ENCODE data around the gene WDR55. TPM values are rescaled to one million over a fixed set of nuclear protein-coding genes. Genes with fewer than 3 reads are reported as not detected.
"Not testable (repeated sequence)": the region's sequence is repeated elsewhere in the genome, so short reads cannot be mapped to it uniquely, and the experiment has no call there.

WDR55 gene
- polyA plus RNA-seq, 6 donors from 2014 or later = 5.7 to 15.1 (median 10.3) TPM

DNA sequence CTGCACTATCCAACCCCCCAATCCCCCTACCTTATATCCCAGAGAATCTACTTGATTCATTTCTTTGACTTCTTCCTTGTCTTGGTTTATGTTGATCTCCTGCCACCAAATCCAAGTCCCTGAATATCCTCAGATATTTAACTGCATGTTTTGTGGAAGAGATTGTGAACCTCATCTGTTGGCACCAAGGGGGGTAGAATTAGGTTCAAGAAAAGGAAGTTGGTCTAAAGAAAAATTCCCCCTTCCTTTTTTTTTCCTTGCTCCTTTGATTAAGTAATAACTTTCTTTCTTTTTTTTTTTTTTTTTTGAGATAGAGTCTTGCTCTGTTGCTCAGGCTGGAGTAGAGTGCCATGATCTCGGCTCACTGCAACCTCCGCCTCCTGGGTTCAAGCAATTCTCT, 31.2 kb upstream of the WDR55 start:
- Mint-ChIP-seq H3K9me3 (peaks cover 0 to 2% (median 0%) of the 10 kb centered on the region in 7 donors), H3K27me3 (peaks cover 14 to 25% (median 17%) of the 10 kb centered on the region in 3 donors), H3K4me1 (peaks cover 11 to 36% (median 27%) of the 10 kb centered on the region in 3 donors), H3K4me3 (peak overlapping the region; percentile 70 to 95 (median 88)), H3K36me3 (no peaks in the 10 kb centered on the region), H3K27ac (no peak overlapping the region)
- ATAC-seq (ENCODE audit: low read depth in 2 of 2) (no peak), DNase-seq (no peak)

DNA sequence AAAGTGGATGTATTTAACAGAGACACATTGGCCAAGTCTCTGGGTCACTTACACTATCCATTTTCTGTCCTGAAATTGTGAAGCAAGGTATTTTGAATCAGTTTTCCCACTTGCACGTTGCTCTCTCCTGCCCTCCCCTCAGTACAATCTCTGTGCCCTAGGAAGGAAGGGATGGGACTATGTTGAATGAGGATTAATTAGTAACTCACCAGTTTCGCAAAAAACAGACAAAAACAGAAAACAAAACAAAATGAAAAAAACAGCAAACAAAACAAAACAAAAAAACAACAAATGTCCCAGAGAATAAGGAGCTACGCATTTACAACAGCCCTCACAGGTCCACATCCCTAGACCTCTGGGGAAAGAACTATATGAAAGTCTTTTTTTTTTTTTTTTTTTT, 30.6 kb upstream of the WDR55 start:
- no peaks in the 10 kb centered on the region for H3K36me3 Mint-ChIP-seq
- H3K9me3 Mint-ChIP-seq = no peaks in the 10 kb centered on the region

DNA sequence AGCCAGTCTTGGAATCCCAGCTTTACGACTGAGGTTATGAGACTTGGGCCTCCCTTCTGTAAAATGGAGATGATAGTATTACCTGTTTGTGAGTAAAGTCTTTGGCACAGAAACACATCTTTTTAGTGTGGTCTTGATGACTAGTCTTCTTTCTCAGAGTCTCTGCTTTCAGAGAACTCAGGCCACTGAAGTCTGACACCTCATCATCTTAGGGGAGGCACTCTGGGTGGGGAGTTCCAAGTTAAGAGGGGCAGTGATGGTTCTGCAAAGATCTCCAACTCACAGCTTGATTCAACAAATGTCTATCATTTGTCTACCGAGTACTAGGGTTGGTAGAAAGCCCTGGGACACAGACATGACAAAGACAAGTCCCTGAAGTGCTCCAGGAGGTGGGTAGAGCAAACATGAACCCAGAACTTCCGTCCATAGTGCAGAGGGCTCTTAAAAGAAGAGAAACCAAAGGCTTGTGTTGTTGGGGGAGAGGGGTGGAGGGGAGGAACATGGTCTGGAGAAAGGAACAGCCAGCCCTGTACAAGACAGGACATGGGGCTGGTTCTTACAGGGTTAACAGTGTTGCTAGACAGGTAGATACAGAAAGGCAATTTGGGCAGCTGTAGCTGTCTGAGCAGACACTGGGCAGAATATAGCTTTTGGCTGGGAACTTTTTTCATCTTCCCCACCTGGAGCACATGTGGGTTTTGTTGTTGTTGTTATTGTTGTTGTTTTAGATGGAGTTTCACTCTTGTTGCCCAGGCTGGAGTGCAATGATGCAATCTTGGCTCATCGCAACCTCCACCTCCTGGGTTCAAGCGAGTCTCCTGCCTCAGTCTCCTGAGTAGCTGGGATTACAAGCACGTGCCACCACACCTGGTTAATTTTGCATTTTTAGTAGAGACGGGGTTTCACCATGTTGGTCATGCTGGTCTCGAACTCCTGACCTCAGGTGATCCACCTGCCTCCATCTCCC, 29.1 kb upstream of the WDR55 start:
- H3K9me3 Mint-ChIP-seq = no peaks in the 10 kb centered on the region
- peak overlapping the region in 1 of 6 donors; percentile 42 for H3K27ac Mint-ChIP-seq
- peaks cover 17 to 52% (median 44%) of the 10 kb centered on the region in 3 donors for H3K4me1 Mint-ChIP-seq
- DNase-seq (no peak), ATAC-seq (ENCODE audit: low read depth in 2 of 2) (no peak)
- peaks cover 14 to 21% (median 14%) of the 10 kb centered on the region in 3 donors for H3K27me3 Mint-ChIP-seq
- no peaks in the 10 kb centered on the region for H3K36me3 Mint-ChIP-seq
- peak overlapping the region in 1 of 8 donors; percentile 78 for H3K4me3 Mint-ChIP-seq

More for the DNA sequence above, 30.6 kb upstream of the WDR55 start:
- ATAC-seq (ENCODE audit: low read depth in 2 of 2) (no peak), DNase-seq (no peak)
- peaks cover 14 to 24% (median 17%) of the 10 kb centered on the region in 3 donors for H3K27me3 Mint-ChIP-seq
- H3K4me3 Mint-ChIP-seq = peak overlapping the region in 6 of 8 donors; percentile 19 to 86 (median 66)
- peaks cover 11 to 42% (median 33%) of the 10 kb centered on the region in 3 donors for H3K4me1 Mint-ChIP-seq
- H3K27ac Mint-ChIP-seq = no peak overlapping the region

DNA sequence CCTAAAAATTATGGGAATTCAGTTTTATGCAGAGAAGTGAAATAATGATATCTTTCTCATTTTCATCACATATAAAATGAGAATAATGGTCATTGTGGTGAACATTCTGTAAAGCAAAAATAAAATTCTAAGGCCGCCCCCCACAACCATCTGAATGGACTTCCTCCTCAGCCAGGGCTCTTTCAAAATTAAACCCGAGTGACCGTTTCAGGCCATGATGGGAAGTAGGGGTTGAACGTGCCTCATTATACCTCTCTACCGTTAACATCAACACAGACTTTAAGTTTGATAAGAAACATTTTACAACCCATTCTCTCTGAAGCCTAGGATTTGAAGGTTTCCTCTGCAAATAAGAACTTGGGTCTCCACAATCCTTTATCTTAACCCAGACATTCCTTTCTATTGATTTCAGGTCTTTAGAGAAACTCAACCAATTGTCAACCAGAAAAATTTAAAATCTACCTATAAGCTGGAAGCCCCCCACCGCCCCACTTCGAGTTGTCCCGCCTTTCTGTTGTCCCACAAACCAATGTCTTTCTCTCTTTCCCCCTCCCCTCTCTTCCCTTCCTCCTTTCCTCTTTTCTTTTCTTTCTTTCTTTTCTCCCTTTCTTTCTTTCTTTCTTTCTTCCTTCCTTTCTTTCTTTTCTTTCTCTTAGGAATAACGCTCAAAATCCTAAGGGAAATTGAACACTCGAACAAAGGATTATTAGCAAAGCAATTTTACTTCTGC, 27.2 kb upstream of the WDR55 start:
- peaks cover 28 to 50% (median 49%) of the 10 kb centered on the region in 3 donors for H3K4me1 Mint-ChIP-seq

DNA sequence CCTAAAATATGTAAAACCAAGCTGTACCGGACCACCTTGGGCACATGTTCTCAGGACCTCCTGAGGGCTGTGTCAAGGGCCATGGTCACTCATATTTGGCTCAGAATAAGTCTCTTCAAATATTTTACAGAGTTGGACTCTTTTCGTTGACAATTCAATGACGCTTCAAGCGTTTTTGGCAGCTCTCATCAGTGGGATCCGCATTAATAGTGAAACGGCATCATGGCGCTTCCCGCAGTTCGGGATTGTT, 25.9 kb upstream of the WDR55 start:
- Mint-ChIP-seq H3K4me3 (peak overlapping the region; percentile 87 to 98 (median 95)), H3K27ac (peak overlapping the region; percentile 83 to 99 (median 96)), H3K4me1 (peaks cover 23 to 44% (median 41%) of the 10 kb centered on the region in 3 donors)
- H3K27me3 Mint-ChIP-seq; ATAC-seq (ENCODE audit: low read depth in 2 of 2); DNase-seq; H3K9me3 Mint-ChIP-seq; H3K36me3 Mint-ChIP-seq: not testable (repeated sequence)

More for the DNA sequence above, 27.2 kb upstream of the WDR55 start:
- no peaks in the 10 kb centered on the region for H3K9me3 Mint-ChIP-seq
- H3K36me3 Mint-ChIP-seq = peaks cover 0 to 1% of the 10 kb centered on the region in 2 donors
- peaks cover 0 to 5% (median 4%) of the 10 kb centered on the region in 3 donors for H3K27me3 Mint-ChIP-seq
- ATAC-seq (ENCODE audit: low read depth in 2 of 2) (no peak), DNase-seq (no peak)
- H3K4me3 Mint-ChIP-seq = peak overlapping the region in 7 of 8 donors; percentile 23 to 95 (median 95)
- peak overlapping the region in 1 of 6 donors; percentile 42 for H3K27ac Mint-ChIP-seq

DNA sequence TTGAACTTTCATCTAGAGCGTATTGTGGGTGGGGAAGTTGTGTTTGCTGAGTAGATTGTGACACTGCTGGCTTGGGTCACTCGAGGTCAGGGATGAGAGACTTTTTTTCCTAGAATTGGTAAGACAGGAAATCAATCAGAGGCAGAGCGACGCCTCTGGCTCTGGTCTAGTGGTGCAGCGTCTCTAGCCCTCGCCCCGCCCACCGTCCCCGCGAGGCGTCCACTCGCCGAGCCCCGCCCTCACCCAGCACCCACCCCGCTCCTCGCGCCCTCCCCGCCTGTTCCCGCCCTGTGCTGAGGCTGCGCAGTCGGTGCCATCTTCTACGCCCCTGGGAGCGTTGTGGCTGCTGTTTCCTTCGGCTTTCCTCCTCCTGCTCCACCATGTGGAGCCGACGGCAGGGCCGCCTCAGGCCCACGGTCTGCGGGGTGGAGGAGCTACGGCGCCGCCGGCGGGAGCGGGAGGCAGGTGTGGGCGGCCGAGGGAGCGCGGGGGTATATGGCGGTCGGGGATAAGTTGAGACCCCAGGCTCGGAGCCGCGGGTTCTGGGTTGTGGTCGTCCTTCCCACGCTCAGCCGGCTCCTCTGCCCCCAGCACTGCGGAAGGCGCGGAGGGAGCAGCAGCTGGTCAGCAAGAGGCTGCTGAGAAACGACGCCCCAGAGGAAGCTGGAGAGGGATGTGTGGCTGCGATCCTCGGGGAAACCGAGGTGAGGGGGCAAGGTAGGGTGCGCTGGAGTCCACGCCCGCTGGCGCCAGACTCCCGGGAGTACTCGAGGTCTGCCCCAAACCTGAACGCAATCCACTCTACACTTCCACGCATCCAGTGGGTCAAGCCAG, 25.3 kb upstream of the WDR55 start, which contains the start of gene TMCO6:
TMCO6 (plus strand) TSS at position 304 of the 834 bp plus-strand sequence; CDS start at position 381, 77 bp downstream.
- no peaks in the 10 kb centered on the region for H3K27me3 Mint-ChIP-seq
- H3K4me1 Mint-ChIP-seq = peaks cover 23 to 47% (median 41%) of the 10 kb centered on the region in 3 donors
- ATAC-seq (ENCODE audit: low read depth in 2 of 2) (peak; percentile 92 to 94), DNase-seq (peak; percentile 92)
- H3K4me3 Mint-ChIP-seq = peak within 1 kb of the TSS; percentile 87 to 98 (median 95)
- no peaks in the 10 kb centered on the region for H3K9me3 Mint-ChIP-seq
- peak within 1 kb of the TSS; percentile 83 to 99 (median 98) for H3K27ac Mint-ChIP-seq
- peaks cover 0 to 8% of the 10 kb centered on the region in 2 donors for H3K36me3 Mint-ChIP-seq

DNA sequence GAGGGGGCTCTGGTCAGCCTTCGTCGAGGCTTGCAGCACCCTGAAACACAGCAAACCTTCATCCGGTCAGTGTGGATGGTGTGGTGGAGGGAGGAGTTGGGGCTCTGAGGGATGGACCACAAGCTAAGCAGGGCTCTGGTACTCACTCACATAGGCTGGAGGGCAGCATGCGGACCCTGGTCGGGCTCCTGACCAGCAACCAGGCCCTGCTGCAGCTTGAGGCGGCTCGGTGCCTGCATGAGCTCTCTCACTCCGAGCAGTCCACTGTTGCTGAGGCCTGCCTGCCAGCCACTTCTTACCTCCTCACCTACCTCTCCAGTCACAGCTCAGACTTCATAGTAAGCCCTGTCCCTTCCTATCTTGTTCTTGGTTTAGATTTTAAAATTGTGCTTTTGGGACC, 23.0 kb upstream of the WDR55 start:
- Mint-ChIP-seq H3K36me3 (peaks cover 0 to 8% of the 10 kb centered on the region in 2 donors), H3K27me3 (no peaks in the 10 kb centered on the region), H3K27ac (no peak overlapping the region), H3K9me3 (no peaks in the 10 kb centered on the region), H3K4me3 (peak overlapping the region in 2 of 8 donors; percentile 52 to 87), H3K4me1 (peaks cover 28 to 62% (median 60%) of the 10 kb centered on the region in 3 donors)
- DNase-seq = no peak
- ATAC-seq (ENCODE audit: low read depth in 2 of 2) = no peak

DNA sequence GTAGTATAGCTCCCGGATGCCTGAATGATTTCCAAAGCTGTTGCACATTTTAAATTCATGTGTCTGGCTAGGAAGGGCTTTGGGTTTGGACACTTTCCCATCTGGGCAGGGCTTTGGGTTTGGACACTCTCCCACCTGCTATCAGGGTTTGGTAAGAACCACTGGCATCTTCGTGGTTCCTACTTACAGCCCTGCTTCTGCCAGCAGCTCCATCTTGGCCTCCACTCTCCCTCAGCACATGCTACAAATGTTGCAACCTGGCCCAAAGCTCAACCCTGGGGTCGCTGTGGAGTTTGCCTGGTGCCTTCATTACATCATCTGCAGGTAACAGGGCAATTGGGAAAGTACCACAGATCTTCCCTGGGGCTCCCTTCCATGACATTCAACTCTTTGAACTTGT, 22.0 kb upstream of the WDR55 start:
- peaks cover 2 to 8% of the 10 kb centered on the region in 2 donors for H3K36me3 Mint-ChIP-seq
- H3K9me3 Mint-ChIP-seq = no peaks in the 10 kb centered on the region
- no peak overlapping the region for H3K27ac Mint-ChIP-seq
- H3K4me3 Mint-ChIP-seq = peak overlapping the region in 2 of 8 donors; percentile 57 to 87
- DNase-seq = no peak
- no peaks in the 10 kb centered on the region for H3K27me3 Mint-ChIP-seq
- no peak for ATAC-seq (ENCODE audit: low read depth in 2 of 2)
- peaks cover 32 to 70% (median 68%) of the 10 kb centered on the region in 3 donors for H3K4me1 Mint-ChIP-seq

DNA sequence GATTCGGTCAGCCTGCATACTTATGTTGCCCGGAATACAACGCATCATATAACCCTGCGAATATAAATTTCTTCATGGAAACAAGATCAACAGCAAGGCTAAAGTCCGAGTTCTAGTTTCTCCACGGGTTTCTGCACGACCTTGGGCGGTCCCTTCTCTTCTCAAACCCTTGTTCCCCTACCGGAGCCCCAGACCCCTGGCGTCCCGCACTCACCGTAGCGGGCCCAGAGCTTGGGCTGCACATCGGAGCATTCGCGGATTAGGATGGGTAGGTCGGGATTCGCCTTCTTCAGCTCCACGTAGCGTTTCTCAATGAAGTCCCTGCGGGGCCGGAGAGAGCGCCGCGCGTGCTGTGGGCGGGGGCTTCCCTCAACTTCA, 17.7 kb upstream of the WDR55 start:
- peak overlapping the region; percentile 66 to 100 (median 99) for H3K27ac Mint-ChIP-seq
- no peaks in the 10 kb centered on the region for H3K27me3 Mint-ChIP-seq
- H3K4me3 Mint-ChIP-seq = peak overlapping the region; percentile 88 to 100 (median 99)
- no peaks in the 10 kb centered on the region for H3K9me3 Mint-ChIP-seq
- no peak for DNase-seq
- H3K36me3 Mint-ChIP-seq = peaks cover 10 to 16% of the 10 kb centered on the region in 2 donors
- no peak for ATAC-seq (ENCODE audit: low read depth in 2 of 2)
- H3K4me1 Mint-ChIP-seq = peaks cover 27 to 59% (median 56%) of the 10 kb centered on the region in 3 donors

DNA sequence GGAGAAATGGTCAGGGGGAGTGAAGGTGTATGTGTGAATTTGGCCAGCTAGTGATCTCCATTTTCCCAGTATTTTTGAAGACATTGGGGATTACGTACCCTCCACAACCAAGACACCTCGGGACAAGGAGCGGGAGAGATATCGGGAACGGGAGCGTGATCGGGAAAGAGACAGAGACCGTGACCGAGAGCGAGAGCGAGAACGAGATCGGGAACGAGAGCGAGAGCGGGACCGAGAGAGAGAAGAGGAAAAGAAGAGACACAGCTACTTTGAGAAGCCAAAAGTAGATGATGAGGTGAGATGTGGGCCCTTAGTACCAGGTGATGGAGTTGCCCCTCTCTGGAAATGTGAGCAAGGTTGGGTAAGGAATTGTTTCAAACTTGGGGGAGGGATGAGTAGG, 5.8 kb upstream of the WDR55 start:
- Mint-ChIP-seq H3K4me1 (peaks cover 4 to 9% (median 9%) of the 10 kb centered on the region in 3 donors), H3K9me3 (no peaks in the 10 kb centered on the region), H3K27me3 (no peaks in the 10 kb centered on the region), H3K4me3 (no peak overlapping the region), H3K27ac (peak overlapping the region in 3 of 6 donors; percentile 39 to 82 (median 58)), H3K36me3 (peaks cover 44 to 46% of the 10 kb centered on the region in 2 donors)
- no peak for DNase-seq
- no peak for ATAC-seq (ENCODE audit: low read depth in 2 of 2)

DNA sequence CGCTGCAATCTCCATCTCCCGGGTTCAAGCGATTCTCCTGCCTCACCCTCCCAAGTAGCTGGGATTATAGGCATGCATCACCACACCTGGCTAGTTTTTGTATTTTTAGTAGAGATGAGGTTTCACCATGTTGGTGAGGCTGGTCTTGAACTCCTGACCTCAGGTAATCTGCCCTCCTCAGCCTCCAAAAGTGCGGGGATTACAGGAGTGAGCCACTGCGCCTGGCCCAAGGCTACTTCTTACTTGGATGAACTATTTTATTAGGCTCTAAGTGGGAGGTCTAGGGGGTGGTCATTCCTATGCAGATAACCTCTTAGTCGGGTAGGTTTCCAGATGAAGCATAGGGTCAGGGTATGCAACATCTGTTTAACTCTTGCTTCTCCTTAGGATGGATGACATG, 4.3 kb upstream of the WDR55 start:
- peak overlapping the region in 2 of 6 donors; percentile 43 to 72 for H3K27ac Mint-ChIP-seq
- H3K36me3 Mint-ChIP-seq = peaks cover 31 to 38% of the 10 kb centered on the region in 2 donors
- H3K4me1 Mint-ChIP-seq = peaks cover 9 to 22% (median 12%) of the 10 kb centered on the region in 3 donors
- not testable (repeated sequence) for H3K27me3 Mint-ChIP-seq; ATAC-seq (ENCODE audit: low read depth in 2 of 2); DNase-seq; H3K9me3 Mint-ChIP-seq
- H3K4me3 Mint-ChIP-seq = peak overlapping the region in 1 of 8 donors; percentile 21

DNA sequence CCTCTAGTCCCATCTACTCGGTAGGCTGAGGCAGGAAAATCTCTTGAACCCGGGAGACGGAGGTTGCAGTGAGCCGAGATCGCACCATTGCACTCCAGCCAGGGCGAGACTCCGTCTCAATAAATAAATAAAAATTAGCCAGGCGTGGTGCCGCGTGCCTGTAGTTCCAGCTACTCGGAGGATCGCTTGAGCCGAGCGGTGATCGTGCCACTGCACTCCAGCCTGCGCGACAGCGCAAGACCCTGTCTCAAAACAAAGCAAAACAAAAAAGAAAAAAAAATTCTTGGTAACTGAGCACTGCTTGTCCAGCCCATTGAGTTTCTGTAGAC, 710 bp upstream of the WDR55 start:
- Mint-ChIP-seq H3K4me3 (peak overlapping the region; percentile 90 to 100 (median 98)), H3K36me3 (peaks cover 12 to 44% of the 10 kb centered on the region in 2 donors), H3K9me3 (no peaks in the 10 kb centered on the region), H3K27ac (peak overlapping the region; percentile 44 to 98 (median 98)), H3K4me1 (peaks cover 28 to 47% (median 32%) of the 10 kb centered on the region in 3 donors), H3K27me3 (no peaks in the 10 kb centered on the region)
- ATAC-seq (ENCODE audit: low read depth in 2 of 2) (peak in 1 of 2 donors; percentile 14), DNase-seq (no peak)

All from naive B cell (primary cell).